OCI-LY1 (cell line): ENCODE measurements around the gene KCNK5.

Experiments
- H2AFZ ChIP-seq: fragments of 200-600 bp; sonication (generic), shearing (Covaris generic); 2 replicates; pipeline ENCODE4 v1.6.0; 2014; ENCODE audit warnings: antibody characterized with exemption, mild to moderate bottlenecking, low read length
- H3F3A ChIP-seq: fragments of 200-600 bp; sonication (generic), shearing (Covaris generic); 2 replicates; pipeline ENCODE4 v1.6.0; 2014; ENCODE audit warnings: mild to moderate bottlenecking, antibody characterized with exemption, low read length, moderate library complexity; ENCODE audit not compliant: insufficient read depth
- H3K27ac ChIP-seq: fragments of 200-600 bp; sonication (generic); 2 replicates; pipeline ENCODE4 v1.5.1; 2014; ENCODE audit warnings: low read length, mixed run types, mild to moderate bottlenecking, low read depth; ENCODE audit not compliant: poor library complexity, severe bottlenecking
- H3K27me3 ChIP-seq: fragments of 200-600 bp; sonication (generic); 2 replicates; pipeline ENCODE4 v1.6.0; 2014; ENCODE audit warnings: antibody characterized with exemption, mild to moderate bottlenecking, low read length, moderate library complexity; ENCODE audit not compliant: insufficient read depth
- H3K36me3 ChIP-seq: fragments of 200-600 bp; sonication (generic); 2 replicates; pipeline ENCODE4 v1.6.1; 2014; ENCODE audit warnings: mild to moderate bottlenecking, antibody characterized with exemption, low read length, moderate library complexity, mixed read lengths; ENCODE audit not compliant: insufficient read depth
- H3K4me1 ChIP-seq: fragments of 200-600 bp; sonication (generic); 2 replicates; pipeline ENCODE4 v1.5.1; 2014; ENCODE audit warnings: mild to moderate bottlenecking, low read length, moderate library complexity; ENCODE audit not compliant: insufficient read depth, severe bottlenecking
- H3K4me2 ChIP-seq: fragments of 200-600 bp; sonication (generic), shearing (Covaris generic); 2 replicates; pipeline ENCODE4 v1.6.1; 2014; ENCODE audit warnings: low read length
- H3K4me3 ChIP-seq: fragments of 200-600 bp; sonication (generic); 2 replicates; pipeline ENCODE4 v1.5.1; 2014; ENCODE audit warnings: low read length, low read depth, mild to moderate bottlenecking, mixed read lengths; ENCODE audit not compliant: poor library complexity, severe bottlenecking
- H3K79me2 ChIP-seq: fragments of 200-600 bp; shearing (Covaris generic); 2 replicates; pipeline ENCODE4 v1.6.1; 2016; ENCODE audit warnings: mixed run types, low read length, mixed read lengths; ENCODE audit not compliant: insufficient read depth
- H3K9ac ChIP-seq: fragments of 200-600 bp; sonication (generic), shearing (Covaris generic); 2 replicates; pipeline ENCODE4 v1.6.1; 2014; ENCODE audit warnings: mild to moderate bottlenecking, low read length, mixed read lengths
- H3K9me2 ChIP-seq: fragments of 200-600 bp; sonication (generic), shearing (Covaris generic); 2 replicates; pipeline ENCODE4 v1.6.1; 2014; ENCODE audit warnings: low read depth, mild to moderate bottlenecking, low read length, mixed read lengths
- H3K9me3 ChIP-seq: fragments of 200-600 bp; shearing (Covaris generic); 2 replicates; pipeline ENCODE4 v1.6.1; 2014; ENCODE audit warnings: low read length, mixed read lengths
- H4K20me1 ChIP-seq: fragments of 200-600 bp; sonication (generic), shearing (Covaris generic); 2 replicates; pipeline ENCODE4 v1.6.0; 2016; ENCODE audit warnings: mild to moderate bottlenecking, low read length; ENCODE audit not compliant: insufficient read depth
- CTCF ChIP-seq: fragments of 200-600 bp; sonication (generic), shearing (Covaris generic); IDR thresholded peaks from 2 replicates; pipeline ENCODE4 v1.5.1; 2017; ENCODE audit warnings: mild to moderate bottlenecking, antibody characterized with exemption, low read length, moderate library complexity, mixed read lengths
- EZH2 ChIP-seq: fragments of 200-600 bp; sonication (generic), shearing (Covaris generic); IDR thresholded peaks from 2 replicates; pipeline ENCODE4 v1.8.0; 2017; ENCODE audit warnings: borderline replicate concordance, mixed run types, mild to moderate bottlenecking, antibody characterized with exemption, low read length, moderate library complexity, mixed read lengths

KCNK5 gene

GRCh38 chr6:39239527-39240154 lies 10.4 kb upstream of the KCNK5 start:
- Histone ChIP-seq H3K27me3 (no peaks in the 10 kb centered on the region; the same call in none of the 2 replicates), H3K79me2 (no peaks in the 10 kb centered on the region), H3K9me2 (no peaks in the 10 kb centered on the region), H3K36me3 (no peaks in the 10 kb centered on the region), H3K9ac (no peak overlapping the region), H4K20me1 (no peaks in the 10 kb centered on the region), H3F3A (no peaks in the 10 kb centered on the region), H2AFZ (no peak overlapping the region), H3K4me3 (no peak overlapping the region), H3K4me1 (no peaks in the 10 kb centered on the region), H3K4me2 (no peak overlapping the region), H3K9me3 (no peaks in the 10 kb centered on the region), H3K27ac (no peak overlapping the region)
- no peak for TF ChIP-seq CTCF
- TF ChIP-seq EZH2, result no peak

DNA sequence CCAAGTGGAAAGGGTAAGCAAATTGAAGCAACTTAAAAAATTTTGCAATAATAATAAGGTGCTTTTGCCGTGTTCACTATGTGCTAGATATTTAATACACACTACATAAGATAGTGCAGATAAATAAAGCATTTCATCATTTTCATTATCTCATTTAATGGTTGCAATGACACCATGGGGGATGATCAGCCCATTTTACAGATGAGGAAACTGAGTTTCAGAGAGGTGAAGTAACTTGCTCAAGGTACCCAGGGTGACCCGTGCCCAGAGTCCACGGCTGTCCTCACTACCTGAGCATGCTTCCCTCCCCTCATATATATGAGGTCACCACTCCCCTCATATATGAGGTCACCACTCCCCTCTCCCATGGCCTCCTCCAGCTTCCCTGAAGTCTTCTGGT lies 7.5 kb upstream of the KCNK5 start:
- H3K4me2 ChIP-seq, result no peak overlapping the region
- H3K27ac ChIP-seq, result no peak overlapping the region
- no peak overlapping the region for H2AFZ ChIP-seq
- no peaks in the 10 kb centered on the region for H3K4me1 ChIP-seq
- H3K79me2 ChIP-seq, result no peaks in the 10 kb centered on the region
- H3K9me2 ChIP-seq, result no peaks in the 10 kb centered on the region
- H3K9ac ChIP-seq, result no peak overlapping the region
- no peaks in the 10 kb centered on the region for H3K36me3 ChIP-seq
- H3K9me3 ChIP-seq, result no peaks in the 10 kb centered on the region
- H3K4me3 ChIP-seq, result no peak overlapping the region
- no peaks in the 10 kb centered on the region for H3F3A ChIP-seq
- H4K20me1 ChIP-seq, result no peaks in the 10 kb centered on the region
- TF ChIP-seq EZH2 (no peak), CTCF (no peak)
- H3K27me3 ChIP-seq, result no peaks in the 10 kb centered on the region

DNA sequence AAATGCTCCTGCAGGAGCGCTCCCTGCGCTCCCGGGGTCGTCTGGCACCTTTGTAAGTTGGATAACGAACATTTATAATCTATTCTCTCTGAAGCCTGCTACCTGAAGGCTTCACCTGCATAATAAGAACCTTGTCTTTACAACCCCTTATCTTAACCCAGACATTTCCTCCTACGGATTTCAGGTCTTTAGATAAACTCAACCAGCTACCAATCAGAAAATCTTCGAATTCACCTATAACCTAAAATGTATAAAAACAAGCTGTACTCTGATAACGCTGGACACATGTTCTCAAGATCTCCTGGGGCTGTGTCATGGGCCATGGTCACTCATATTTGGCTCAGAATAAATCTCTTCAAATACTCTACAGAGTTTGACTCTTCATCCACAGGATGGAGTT lies 4.1 kb upstream of the KCNK5 start:
- Histone ChIP-seq H3K9me2 (no peaks in the 10 kb centered on the region), H2AFZ (no peak overlapping the region), H3K27ac (no peak overlapping the region), H3K4me3 (no peak overlapping the region), H3K27me3 (no peaks in the 10 kb centered on the region), H3K36me3 (no peaks in the 10 kb centered on the region), H3K9ac (no peak overlapping the region), H3K4me2 (no peak overlapping the region), H3K79me2 (no peaks in the 10 kb centered on the region), H3K4me1 (no peaks in the 10 kb centered on the region), H3F3A (no peaks in the 10 kb centered on the region), H4K20me1 (no peaks in the 10 kb centered on the region), H3K9me3 (no peaks in the 10 kb centered on the region)
- TF ChIP-seq EZH2, result no peak
- TF ChIP-seq CTCF, result no peak
